GM06990 (cell line): ENCODE measurements around the gene COL4A1.
"Not testable (repeated sequence)": the region's sequence is repeated elsewhere in the genome, so short reads cannot be mapped to it uniquely, and the experiment has no call there.

ENCODE experiments used
- DNase-seq: peaks from one replicate; pipeline ENCODE4 v3.0.0-alpha.2; 2011; ENCODE audit not compliant: insufficient read length; ENCODE audit errors: extremely low read depth
- H3K27me3 ChIP-seq: replicated peaks from 2 replicates; pipeline ENCODE4 v1.6.0; 2011; ENCODE audit warnings: low read length; ENCODE audit not compliant: control insufficient read depth, insufficient read depth
- H3K36me3 ChIP-seq: 2 replicates; pipeline ENCODE4 v1.5.1; 2011; ENCODE audit warnings: low read length; ENCODE audit not compliant: control insufficient read depth, insufficient read depth
- H3K4me3 ChIP-seq: replicated peaks from 2 replicates; pipeline ENCODE4 v1.5.1; 2011; ENCODE audit warnings: low read depth, mild to moderate bottlenecking, control low read depth, low read length
- CTCF ChIP-seq: IDR thresholded peaks from 2 replicates; pipeline ENCODE4 v1.5.1; 2011; ENCODE audit warnings: low read length, control low read depth, mild to moderate bottlenecking, inconsistent platforms; ENCODE audit not compliant: insufficient read depth, poor library complexity, severe bottlenecking

The COL4A1 gene

GRCh38 chr13:110116072-110116487, 190.9 kb downstream of the COL4A1 start:
- peak; percentile 87 for TF ChIP-seq CTCF
- no peaks in the 10 kb centered on the region for H3K27me3 ChIP-seq
- no peak for DNase-seq
- H3K36me3 ChIP-seq, result no peaks in the 10 kb centered on the region
- H3K4me3 ChIP-seq, result no peak overlapping the region

- no peak for DNase-seq
- no peaks in the 10 kb centered on the region for H3K27me3 ChIP-seq
- no peaks in the 10 kb centered on the region for H3K36me3 ChIP-seq
- TF ChIP-seq CTCF, result no peak
- no peak overlapping the region for H3K4me3 ChIP-seq
Observed at GRCh38 chr13:110115591-110115990, 191.4 kb downstream of the COL4A1 start.

DNA sequence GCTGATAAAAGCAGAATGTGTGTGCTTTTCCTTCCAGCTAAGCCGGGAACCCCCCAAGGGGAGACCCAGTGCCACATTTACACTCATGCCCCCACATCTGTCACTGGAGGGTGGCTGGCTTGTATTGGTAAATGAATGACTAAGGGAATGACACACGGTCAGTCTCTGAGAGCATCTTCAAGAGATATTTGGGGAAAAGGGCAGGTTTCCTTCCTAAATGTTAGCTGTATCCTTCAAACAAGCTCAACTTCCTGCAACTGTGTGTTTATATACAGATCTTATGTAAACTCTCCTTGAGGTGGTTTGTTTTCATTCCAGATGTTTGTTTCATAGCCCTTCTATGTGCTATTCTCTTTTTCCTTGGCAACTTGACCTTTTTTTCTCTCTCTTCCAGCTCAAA, 192.6 kb downstream of the COL4A1 start:
- no peaks in the 10 kb centered on the region for H3K36me3 ChIP-seq
- H3K4me3 ChIP-seq, result no peak overlapping the region
- DNase-seq, result no peak
- no peaks in the 10 kb centered on the region for H3K27me3 ChIP-seq
- no peak for TF ChIP-seq CTCF

DNA sequence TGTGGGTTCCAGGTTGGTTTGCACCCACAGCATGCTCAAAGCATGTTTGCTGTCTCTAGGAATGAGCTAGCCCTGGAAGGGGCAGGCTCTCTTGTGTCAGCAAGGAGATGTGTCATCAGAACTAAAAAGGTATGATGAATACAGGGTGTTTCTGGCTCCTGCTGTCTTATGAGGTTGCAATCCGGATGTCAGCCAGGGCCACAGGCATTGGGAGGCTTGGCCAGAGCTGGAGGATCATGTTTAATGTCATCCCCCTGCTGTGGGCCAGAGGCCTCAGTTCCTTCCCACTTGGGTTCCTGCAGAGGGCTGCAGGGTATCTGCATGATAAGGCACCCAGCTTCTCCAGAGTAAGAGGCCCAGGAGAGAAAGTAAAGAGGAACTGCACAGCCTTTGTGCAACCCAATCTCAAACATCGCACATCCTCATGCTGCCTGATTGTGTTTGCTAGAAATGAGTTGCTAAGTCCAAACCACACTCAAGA, 193.6 kb downstream of the COL4A1 start:
- no peaks in the 10 kb centered on the region for H3K27me3 ChIP-seq
- H3K4me3 ChIP-seq, result no peak overlapping the region
- TF ChIP-seq CTCF, result no peak
- no peaks in the 10 kb centered on the region for H3K36me3 ChIP-seq
- no peak for DNase-seq

DNA sequence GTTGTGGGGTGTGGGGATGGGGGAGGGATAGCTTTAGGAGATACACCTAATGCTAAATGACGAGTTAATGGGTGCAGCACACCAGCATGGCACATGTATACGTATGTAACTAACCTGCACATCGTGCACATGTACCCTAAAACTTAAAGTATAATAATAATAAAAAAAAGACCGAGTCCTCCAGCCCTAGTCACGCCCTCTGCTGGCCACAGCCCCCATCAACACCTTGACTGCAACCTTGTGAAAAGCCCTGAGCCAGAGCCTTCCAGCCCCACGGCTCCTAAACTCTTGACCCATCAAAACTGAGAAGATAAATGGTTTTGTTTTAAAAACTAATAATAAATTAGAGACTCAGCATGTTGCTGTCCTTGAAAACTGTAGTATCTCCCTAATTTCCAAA, 194.6 kb downstream of the COL4A1 start:
- not testable (repeated sequence) for DNase-seq, H3K36me3 ChIP-seq, H3K27me3 ChIP-seq, H3K4me3 ChIP-seq
- peak; percentile 29 for TF ChIP-seq CTCF

- no peak for DNase-seq
- Histone ChIP-seq H3K4me3 (no peak overlapping the region), H3K27me3 (no peaks in the 10 kb centered on the region), H3K36me3 (no peaks in the 10 kb centered on the region)
- TF ChIP-seq CTCF, result no peak
Observed at GRCh38 chr13:110110783-110111182, 196.2 kb downstream of the COL4A1 start.
